CD8-positive, alpha-beta memory T cell (primary cell): ENCODE data around the gene HOXC11. TPM values are rescaled to one million over a fixed set of nuclear protein-coding genes. Genes with fewer than 3 reads are reported as not detected.

Experiments
- CTCF ChIA-PET: fragments of 350-600 bp; sonication (Branson Sonifier 250); formaldehyde crosslinking; loops from one replicate; lab custom pipeline; 2021; ENCODE audit warnings: antibody characterized with exemption; lab: Charles Lee
- POLR2A ChIA-PET: fragments of 350-600 bp; sonication (Branson Sonifier 250); formaldehyde crosslinking; loops from one replicate; lab custom pipeline; 2021; ENCODE audit warnings: antibody characterized with exemption; lab: Charles Lee
- DNase-seq, 5 donors: peaks; one replicate each; pipeline versions ENCODE4 v3.0.0 to v3.0.0-alpha.2; 2020 to 2022; ENCODE audit warnings: mixed read lengths in 1 of 5
- H3K27ac ChIP-seq: one replicate; pipeline ENCODE4 v1.7.0; 2013; ENCODE audit warnings: low read depth, mild to moderate bottlenecking, low read length, moderate library complexity
- H3K27me3 ChIP-seq: 2 replicates; pipeline ENCODE4 v1.7.0; 2013; ENCODE audit warnings: low read length, mild to moderate bottlenecking; ENCODE audit not compliant: insufficient read depth, poor library complexity, severe bottlenecking
- H3K36me3 ChIP-seq: 2 replicates; pipeline ENCODE4 v1.7.0; 2013; ENCODE audit warnings: mild to moderate bottlenecking, low read length, moderate library complexity; ENCODE audit not compliant: insufficient read depth
- H3K4me1 ChIP-seq: 2 replicates; pipeline ENCODE4 v1.7.0; 2013; ENCODE audit warnings: mild to moderate bottlenecking, low read length, moderate library complexity; ENCODE audit not compliant: insufficient read depth
- H3K4me3 ChIP-seq: 2 replicates; pipeline ENCODE4 v1.7.0; 2013; ENCODE audit warnings: mild to moderate bottlenecking, low read length
- H3K9me3 ChIP-seq: 2 replicates; pipeline ENCODE4 v1.7.0; 2013; ENCODE audit warnings: mild to moderate bottlenecking, low read length
- H3K27ac Mint-ChIP-seq, 8 donors: one replicate each; pipeline ENCODE4 v1.8.0; 2020 to 2021; ENCODE audit warnings: mixed read lengths in 8 of 8, mild to moderate bottlenecking in 6 of 8, inconsistent platforms in 3 of 8, moderate library complexity in 3 of 8
- H3K27me3 Mint-ChIP-seq, 2 donors: one replicate each; pipeline ENCODE4 v1.8.0; 2020 to 2021; ENCODE audit warnings: mixed read lengths in 2 of 2, mild to moderate bottlenecking in 1 of 2, moderate library complexity in 1 of 2
- H3K36me3 Mint-ChIP-seq, 3 donors: one replicate each; pipeline ENCODE4 v1.8.0; 2020 to 2021; ENCODE audit warnings: mixed read lengths in 3 of 3, inconsistent platforms in 1 of 3, mild to moderate bottlenecking in 1 of 3
- H3K4me1 Mint-ChIP-seq, 3 donors: one replicate each; pipeline ENCODE4 v1.8.0; 2020 to 2021; ENCODE audit warnings: mixed read lengths in 3 of 3, inconsistent platforms in 1 of 3, mild to moderate bottlenecking in 1 of 3
- H3K4me3 Mint-ChIP-seq, 7 donors: one replicate each; pipeline ENCODE4 v1.8.0; 2020 to 2021; ENCODE audit warnings: mixed read lengths in 7 of 7, mild to moderate bottlenecking in 6 of 7, moderate library complexity in 4 of 7, inconsistent platforms in 2 of 7
- H3K9me3 Mint-ChIP-seq, 5 donors: one replicate each; pipeline ENCODE4 v1.8.0; 2020 to 2022; ENCODE audit warnings: mixed read lengths in 5 of 5, mild to moderate bottlenecking in 3 of 5, moderate library complexity in 2 of 5, inconsistent platforms in 1 of 5
- polyA plus RNA-seq: library from polyadenylated mRNA; unstranded; fragments of 300-500 nt; fragmentation: Illumina TruSeq; gene quantifications from one replicate; pipeline ENCODE4 v1.2.3, GENCODE V29; 2021
- total RNA-seq, 2 experiments: library from RNA; stranded (reverse); gene quantifications; one replicate each; pipeline ENCODE4 v1.2.3, GENCODE V29; 2021

HOXC11 gene
- total and polyA plus RNA-seq, 3 experiments from 2014 or later: not detected

- Mint-ChIP-seq H3K4me3 (peak overlapping the region in 2 of 7 donors; percentile 8 to 27), H3K36me3 (no peaks in the 10 kb centered on the region), H3K4me1 (peaks cover 24 to 50% (median 27%) of the 10 kb centered on the region in 3 donors), H3K27me3 (peaks cover 78 to 99% of the 10 kb centered on the region in 2 donors), H3K9me3 (peaks cover 0 to 4% (median 0%) of the 10 kb centered on the region in 5 donors), H3K27ac (peak overlapping the region in 1 of 8 donors; percentile 3)
- Histone ChIP-seq H3K27me3 (peaks cover 81% of the 10 kb centered on the region), H3K36me3 (no peaks in the 10 kb centered on the region), H3K4me3 (no peak overlapping the region), H3K9me3 (no peaks in the 10 kb centered on the region), H3K27ac (no peak overlapping the region), H3K4me1 (peaks cover 24% of the 10 kb centered on the region)
- ChIA-PET POLR2A (interaction anchor here (1.0 kb wide), 1 partner anchor 10 kb away, joined by 5 read pairs; no protein-coding TSS in a partner anchor), CTCF (interaction anchor here (0.9 to 15.2 kb wide), 10 partner anchors 9 to 207 kb away, joined by 3 to 216 read pairs (median 6); partner anchors contain the start of genes HOXC5 and SMUG1)
- DNase-seq: no peak
Measured at GRCh38 chr12:54007538-54008259, 34.8 kb downstream of the HOXC11 start.

DNA sequence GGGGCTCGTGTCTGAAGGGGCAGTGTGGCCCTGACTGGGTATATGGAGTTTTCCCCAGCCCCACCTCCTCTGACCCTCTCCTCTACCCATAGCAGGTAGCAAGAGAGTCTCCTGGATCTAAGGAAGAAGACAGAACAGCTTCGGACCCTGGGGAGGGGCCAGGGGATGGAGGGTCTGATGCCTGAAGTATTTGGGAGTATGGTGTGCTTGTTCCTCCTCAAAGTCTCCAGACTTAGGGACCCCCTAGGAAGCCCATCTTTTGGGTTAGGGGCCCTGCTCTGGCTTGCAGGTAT lies 35.3 kb downstream of the HOXC11 start:
- no peaks in the 10 kb centered on the region for H3K9me3 ChIP-seq

DNA sequence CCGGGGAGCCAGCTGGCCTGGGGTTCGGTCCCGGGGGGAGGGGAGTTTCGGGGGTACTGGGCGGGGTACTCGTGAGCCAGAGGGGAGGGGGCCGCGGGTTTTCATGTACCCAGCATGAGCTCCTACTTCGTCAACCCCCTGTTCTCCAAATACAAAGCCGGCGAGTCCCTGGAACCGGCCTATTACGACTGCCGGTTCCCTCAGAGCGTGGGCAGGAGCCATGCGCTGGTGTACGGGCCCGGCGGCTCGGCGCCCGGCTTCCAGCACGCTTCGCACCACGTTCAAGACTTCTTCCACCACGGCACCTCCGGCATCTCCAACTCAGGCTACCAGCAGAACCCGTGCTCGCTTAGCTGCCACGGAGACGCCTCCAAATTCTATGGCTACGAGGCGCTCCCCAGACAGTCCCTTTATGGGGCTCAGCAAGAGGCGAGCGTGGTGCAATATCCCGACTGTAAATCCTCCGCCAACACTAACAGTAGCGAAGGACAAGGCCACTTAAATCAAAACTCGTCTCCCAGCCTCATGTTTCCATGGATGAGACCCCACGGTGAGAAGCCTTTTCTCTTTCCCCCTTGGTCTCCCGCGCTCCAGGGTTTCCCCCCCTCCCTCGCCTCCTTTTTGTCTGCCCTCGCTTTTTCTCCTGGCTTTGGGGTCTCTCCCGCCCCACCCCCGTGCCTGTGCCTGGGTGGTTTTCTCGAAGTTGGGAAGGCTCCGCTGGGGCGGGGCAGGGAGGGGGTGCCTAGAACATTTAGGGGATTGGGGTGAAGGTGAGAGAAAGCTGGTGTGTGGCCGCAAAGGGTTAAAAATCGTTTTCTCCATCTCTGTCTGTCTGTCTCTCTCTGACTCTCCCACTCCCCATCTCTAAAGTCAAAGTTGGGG lies 36.5 kb downstream of the HOXC11 start:
- Histone ChIP-seq H3K4me1 (peaks cover 26% of the 10 kb centered on the region), H3K9me3 (no peaks in the 10 kb centered on the region), H3K36me3 (no peaks in the 10 kb centered on the region), H3K27ac (no peak overlapping the region), H3K27me3 (peaks cover 81% of the 10 kb centered on the region), H3K4me3 (no peak overlapping the region)
- Mint-ChIP-seq H3K4me3 (peak overlapping the region in 6 of 7 donors; percentile 55 to 76 (median 74)), H3K36me3 (no peaks in the 10 kb centered on the region), H3K27me3 (peaks cover 79 to 99% of the 10 kb centered on the region in 2 donors), H3K27ac (peak overlapping the region in 2 of 8 donors; percentile 19 to 41), H3K4me1 (peaks cover 24 to 51% (median 28%) of the 10 kb centered on the region in 3 donors), H3K9me3 (peaks cover 0 to 2% (median 0%) of the 10 kb centered on the region in 5 donors)
- DNase-seq: no peak
- ChIA-PET POLR2A (interaction anchor here (0.6 kb wide), 1 partner anchor 53 kb away, joined by 3 read pairs; no protein-coding TSS in a partner anchor), CTCF (interaction anchor here (1.0 to 15.2 kb wide), 9 partner anchors 8 to 205 kb away, joined by 3 to 216 read pairs (median 7); partner anchors contain the start of genes HOXC5, HOXC9 and SMUG1)

More for the DNA sequence above, 35.3 kb downstream of the HOXC11 start:
- CTCF ChIA-PET: interaction anchor here (1.0 to 15.2 kb wide), 7 partner anchors 9 to 207 kb away, joined by 4 to 216 read pairs (median 8); partner anchors contain the start of genes HOXC5 and SMUG1
- H3K9me3 Mint-ChIP-seq: peaks cover 0 to 2% (median 0%) of the 10 kb centered on the region in 5 donors
- peaks cover 24% of the 10 kb centered on the region for H3K4me1 ChIP-seq
- DNase-seq: no peak
- H3K4me1 Mint-ChIP-seq: peaks cover 24 to 50% (median 27%) of the 10 kb centered on the region in 3 donors
- H3K27ac Mint-ChIP-seq: peak overlapping the region in 1 of 8 donors; percentile 3
- H3K27ac ChIP-seq: no peak overlapping the region
- H3K4me3 ChIP-seq: no peak overlapping the region
- H3K27me3 ChIP-seq: peaks cover 81% of the 10 kb centered on the region
- H3K36me3 ChIP-seq: no peaks in the 10 kb centered on the region
- peaks cover 78 to 99% of the 10 kb centered on the region in 2 donors for H3K27me3 Mint-ChIP-seq
- POLR2A ChIA-PET: interaction anchor here (1.0 kb wide), 1 partner anchor 10 kb away, joined by 5 read pairs; no protein-coding TSS in a partner anchor
- H3K4me3 Mint-ChIP-seq: peak overlapping the region in 4 of 7 donors; percentile 27 to 48 (median 36)
- no peaks in the 10 kb centered on the region for H3K36me3 Mint-ChIP-seq

GRCh38 chr12:54010053-54010971 lies 37.4 kb downstream of the HOXC11 start:
- no peak overlapping the region for H3K4me3 ChIP-seq
- no peak overlapping the region for H3K27ac ChIP-seq
- peaks cover 81% of the 10 kb centered on the region for H3K27me3 ChIP-seq
- POLR2A ChIA-PET: no interaction called here
- no peaks in the 10 kb centered on the region for H3K9me3 ChIP-seq
- DNase-seq: no peak
- Mint-ChIP-seq H3K4me1 (peaks cover 30 to 57% (median 31%) of the 10 kb centered on the region in 3 donors), H3K9me3 (peaks cover 0 to 2% (median 0%) of the 10 kb centered on the region in 5 donors), H3K36me3 (no peaks in the 10 kb centered on the region), H3K4me3 (peak overlapping the region in 5 of 7 donors; percentile 23 to 65 (median 43)), H3K27me3 (peaks cover 79 to 99% of the 10 kb centered on the region in 2 donors), H3K27ac (peak overlapping the region in 1 of 8 donors; percentile 18)
- peaks cover 30% of the 10 kb centered on the region for H3K4me1 ChIP-seq
- no peaks in the 10 kb centered on the region for H3K36me3 ChIP-seq
- CTCF ChIA-PET: interaction anchor here (6.6 to 15.2 kb wide), 3 partner anchors 180 to 205 kb away, joined by 51 to 216 read pairs (median 95); partner anchors contain the start of gene SMUG1

DNA sequence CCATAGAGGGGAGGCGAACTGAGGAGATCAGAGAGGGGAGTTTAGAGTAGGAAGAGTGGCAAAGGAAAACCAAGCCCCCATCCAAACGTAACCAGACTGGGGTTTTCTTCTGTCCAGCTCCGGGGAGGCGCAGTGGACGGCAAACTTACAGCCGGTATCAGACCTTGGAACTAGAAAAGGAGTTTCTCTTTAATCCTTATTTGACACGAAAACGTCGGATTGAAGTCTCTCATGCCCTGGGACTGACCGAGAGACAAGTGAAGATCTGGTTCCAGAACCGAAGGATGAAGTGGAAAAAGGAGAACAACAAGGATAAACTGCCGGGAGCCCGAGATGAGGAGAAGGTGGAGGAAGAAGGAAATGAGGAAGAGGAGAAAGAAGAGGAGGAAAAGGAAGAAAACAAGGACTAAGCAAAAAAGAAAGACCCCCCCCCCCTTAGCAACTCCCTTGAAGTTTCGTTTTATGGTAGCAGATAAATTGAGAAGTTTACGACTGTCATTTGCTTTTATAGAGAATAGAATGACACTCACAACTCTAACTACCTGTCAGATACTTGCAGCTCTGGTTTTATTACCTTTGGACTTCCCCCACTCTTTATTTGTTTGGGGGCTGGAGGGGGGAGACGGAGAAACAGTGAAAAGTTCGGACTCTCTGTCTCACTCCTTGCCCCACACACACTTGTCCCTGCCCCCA lies 38.2 kb downstream of the HOXC11 start:
- Histone ChIP-seq H3K27ac (no peak overlapping the region), H3K4me1 (peaks cover 29% of the 10 kb centered on the region), H3K36me3 (no peaks in the 10 kb centered on the region), H3K4me3 (no peak overlapping the region), H3K27me3 (peaks cover 81% of the 10 kb centered on the region), H3K9me3 (no peaks in the 10 kb centered on the region)
- no peaks in the 10 kb centered on the region for H3K36me3 Mint-ChIP-seq
- peaks cover 79 to 98% of the 10 kb centered on the region in 2 donors for H3K27me3 Mint-ChIP-seq
- peak overlapping the region in 4 of 7 donors; percentile 20 to 52 (median 35) for H3K4me3 Mint-ChIP-seq
- ChIA-PET POLR2A (no interaction called here), CTCF (interaction anchor here (6.7 to 15.2 kb wide), 2 partner anchors 194 to 204 kb away, joined by 51 to 216 read pairs; no protein-coding TSS in a partner anchor)
- DNase-seq: no peak
- H3K27ac Mint-ChIP-seq: peak overlapping the region in 2 of 8 donors; percentile 2 to 18
- H3K9me3 Mint-ChIP-seq: peaks cover 0 to 2% (median 0%) of the 10 kb centered on the region in 5 donors
- H3K4me1 Mint-ChIP-seq: peaks cover 28 to 49% (median 29%) of the 10 kb centered on the region in 3 donors

- no peak for DNase-seq
- H3K9me3 ChIP-seq: no peaks in the 10 kb centered on the region
- Mint-ChIP-seq H3K4me1 (peaks cover 23 to 49% (median 24%) of the 10 kb centered on the region in 3 donors), H3K27ac (peak overlapping the region in 2 of 8 donors; percentile 2 to 42), H3K27me3 (peaks cover 77 to 96% of the 10 kb centered on the region in 2 donors), H3K9me3 (peaks cover 0 to 2% (median 0%) of the 10 kb centered on the region in 5 donors), H3K4me3 (peak overlapping the region in 2 of 7 donors; percentile 31 to 41), H3K36me3 (no peaks in the 10 kb centered on the region)
- H3K27ac ChIP-seq: no peak overlapping the region
- H3K36me3 ChIP-seq: no peaks in the 10 kb centered on the region
- peaks cover 23% of the 10 kb centered on the region for H3K4me1 ChIP-seq
- peaks cover 75% of the 10 kb centered on the region for H3K27me3 ChIP-seq
- ChIA-PET CTCF (interaction anchor here (1.1 to 15.2 kb wide), 3 partner anchors 180 to 193 kb away, joined by 4 to 216 read pairs (median 5); no protein-coding TSS in a partner anchor), POLR2A (no interaction called here)
- no peak overlapping the region for H3K4me3 ChIP-seq
Measured at GRCh38 chr12:54011665-54012532, 39.0 kb downstream of the HOXC11 start.
